ENCODE data around the gene CDC42BPB.
"Not testable (repeated sequence)": the region's sequence is repeated elsewhere in the genome, so short reads cannot be mapped to it uniquely, and the experiment has no call there.

The CDC42BPB gene

GRCh38 chr14:103050935-103051334 lies 6.4 kb downstream of the CDC42BPB start:
- DNase-seq (ENCODE audit: low spot score): no peak

GRCh38 chr14:103047453-103047852 lies 9.9 kb downstream of the CDC42BPB start:
- DNase-seq (ENCODE audit: low spot score): not testable (repeated sequence)

- peak; percentile 40 for DNase-seq (ENCODE audit: low spot score)
These were observed 11.9 kb downstream of the CDC42BPB start for GRCh38 chr14:103045371-103045869.

GRCh38 chr14:103043257-103044015 lies 13.9 kb downstream of the CDC42BPB start:
- DNase-seq (ENCODE audit: low spot score): no peak

GRCh38 chr14:103041464-103041863 lies 15.9 kb downstream of the CDC42BPB start:
- no peak for DNase-seq (ENCODE audit: low spot score)

- DNase-seq (ENCODE audit: low spot score): no peak
These were observed 23.7 kb downstream of the CDC42BPB start for GRCh38 chr14:103033681-103034096.

GRCh38 chr14:103031956-103032355 lies 25.4 kb downstream of the CDC42BPB start:
- no peak for DNase-seq (ENCODE audit: low spot score)

- no peak for DNase-seq (ENCODE audit: low spot score)
These were observed 25.8 kb downstream of the CDC42BPB start for GRCh38 chr14:103031566-103031911.

- DNase-seq (ENCODE audit: low spot score): no peak
These were observed 26.4 kb downstream of the CDC42BPB start for GRCh38 chr14:103030741-103031565.

- DNase-seq (ENCODE audit: low spot score): no peak
These were observed 27.4 kb downstream of the CDC42BPB start for GRCh38 chr14:103029936-103030335.

- DNase-seq (ENCODE audit: low spot score): no peak
These were observed 28.6 kb downstream of the CDC42BPB start for GRCh38 chr14:103028772-103029171.

GRCh38 chr14:103028161-103028767 lies 29.1 kb downstream of the CDC42BPB start:
- DNase-seq (ENCODE audit: low spot score): no peak

GRCh38 chr14:103027451-103027850 lies 29.9 kb downstream of the CDC42BPB start:
- no peak for DNase-seq (ENCODE audit: low spot score)

GRCh38 chr14:103026988-103027387 lies 30.4 kb downstream of the CDC42BPB start:
- no peak for DNase-seq (ENCODE audit: low spot score)

GRCh38 chr14:103026196-103026595 lies 31.2 kb downstream of the CDC42BPB start:
- not testable (repeated sequence) for DNase-seq (ENCODE audit: low spot score)

GRCh38 chr14:103023881-103024473 lies 33.4 kb downstream of the CDC42BPB start:
- no peak for DNase-seq (ENCODE audit: low spot score)

GRCh38 chr14:103022685-103023044 lies 34.7 kb downstream of the CDC42BPB start:
- no peak for DNase-seq (ENCODE audit: low spot score)

- no peak for DNase-seq (ENCODE audit: low spot score)
These were observed 35.2 kb downstream of the CDC42BPB start for GRCh38 chr14:103022002-103022684.

GRCh38 chr14:103021684-103022001 lies 35.7 kb downstream of the CDC42BPB start:
- DNase-seq (ENCODE audit: low spot score): no peak

- DNase-seq (ENCODE audit: low spot score): no peak
These were observed 36.8 kb downstream of the CDC42BPB start for GRCh38 chr14:103020271-103021170.

GRCh38 chr14:103019826-103020225 lies 37.5 kb downstream of the CDC42BPB start:
- DNase-seq (ENCODE audit: low spot score): no peak
